Tibial nerve (tissue), 3 donors: ENCODE data around the gene KLF3.

Source experiments
- CTCF ChIP-seq, 5 experiments: fragments of 200-600 bp in 3 of 5; fragments of 450-650 bp in 2 of 5; sonication (generic) in 3 of 5; IDR thresholded peaks; one replicate each; pipeline ENCODE4 v1.5.1; 2016 to 2019; ENCODE audit warnings: antibody characterized with exemption in 5 of 5, mild to moderate bottlenecking in 3 of 5, moderate library complexity in 2 of 5
- POLR2A ChIP-seq, 2 donors: fragments of 450-650 bp; IDR thresholded peaks; one replicate each; pipeline ENCODE4 v1.6.1; 2017; ENCODE audit warnings: antibody characterized with exemption in 2 of 2, mild to moderate bottlenecking in 2 of 2, moderate library complexity in 2 of 2

- TF ChIP-seq CTCF (IDR thresholded peaks at IDR 0.05) (no peak), POLR2A (IDR thresholded peaks at IDR 0.05) (no peak)
These were observed 40.7 kb upstream of the KLF3 start for GRCh38 chr4:38623260-38623659.
